WTC11 (cell line): ENCODE results near the gene ZNF740. TPM values are rescaled to one million over a fixed set of nuclear protein-coding genes. Genes with fewer than 3 reads are reported as not detected.
A peak's percentile ranks its signal among the peaks of the same experiment; 100 is the strongest.

Source experiments
- ATAC-seq: fragments of 200-7000 bp; cut with Tn5 transposase; 2 replicates; pipeline ENCODE4 v1.10.0; 2021; ENCODE audit warnings: mild to moderate bottlenecking, moderate library complexity
- CTCF ChIA-PET: fragments of 300-600 bp; sonication (Branson Sonifier 250); formaldehyde crosslinking; loops from one replicate; lab custom pipeline; 2021; ENCODE audit warnings: antibody characterized with exemption; lab: Charles Lee
- POLR2A ChIA-PET: fragments of 350-600 bp; sonication (Branson Sonifier 250); formaldehyde crosslinking; loops from one replicate; lab custom pipeline; 2021; ENCODE audit warnings: antibody characterized with exemption; lab: Charles Lee
- DNase-seq: peaks from one replicate; pipeline ENCODE4 v3.0.0; 2021; ENCODE audit warnings: low spot score
- H3K27ac Mint-ChIP-seq: 2 replicates; pipeline ENCODE4 v1.8.0; 2021; ENCODE audit warnings: mixed read lengths
- H3K27me3 Mint-ChIP-seq: 2 replicates; pipeline ENCODE4 v1.8.0; 2021; ENCODE audit warnings: low read depth, mild to moderate bottlenecking, moderate library complexity, mixed read lengths
- H3K36me3 Mint-ChIP-seq: 2 replicates; pipeline ENCODE4 v1.8.0; 2021; ENCODE audit warnings: mixed read lengths
- H3K4me1 Mint-ChIP-seq: 2 replicates; pipeline ENCODE4 v1.8.0; 2022; ENCODE audit warnings: mixed read lengths
- H3K4me3 Mint-ChIP-seq: 2 replicates; pipeline ENCODE4 v1.8.0; 2021; ENCODE audit warnings: mild to moderate bottlenecking, moderate library complexity, mixed read lengths
- H3K9me3 Mint-ChIP-seq: 2 replicates; pipeline ENCODE4 v1.8.0; 2021; ENCODE audit warnings: mixed read lengths
- ESRRA ChIP-seq: sonication (generic); formaldehyde crosslinking; IDR thresholded peaks from 2 replicates; pipeline ENCODE4 v1.8.1; 2022; ENCODE audit warnings: mild to moderate bottlenecking, missing genetic modification reagents, borderline replicate concordance
- ETV6 ChIP-seq: sonication (generic); formaldehyde crosslinking; IDR thresholded peaks from 2 replicates; pipeline ENCODE4 v1.8.1; 2022; ENCODE audit warnings: mild to moderate bottlenecking, missing genetic modification reagents
- FOXK1 ChIP-seq: sonication (generic); formaldehyde crosslinking; IDR thresholded peaks from 2 replicates; pipeline ENCODE4 v1.8.0; 2022; ENCODE audit warnings: mild to moderate bottlenecking, moderate library complexity, missing genetic modification reagents
- SP1 ChIP-seq: sonication (generic); formaldehyde crosslinking; conservative IDR thresholded peaks from 2 replicates; pipeline ENCODE4 v1.8.1; 2022; ENCODE audit warnings: missing genetic modification reagents
- ZNF219 ChIP-seq: sonication (generic); formaldehyde crosslinking; IDR thresholded peaks from 2 replicates; pipeline ENCODE4 v1.8.0; 2023; ENCODE audit warnings: missing genetic modification reagents, mild to moderate bottlenecking, borderline replicate concordance
- ZNF423 ChIP-seq: fragments of 250-450 bp; sonication (Bioruptor Pico); IDR thresholded peaks from 2 replicates; pipeline ENCODE4 v2.1.2; 2022; ENCODE audit warnings: mild to moderate bottlenecking, moderate library complexity
- total RNA-seq: library from RNA; stranded (reverse); gene quantifications from 3 replicates; pipeline ENCODE4 v1.2.3, GENCODE V29; 2021
- TF ChIP-seq, protein P1 (sequence below): sonication (generic); formaldehyde crosslinking; IDR thresholded peaks from 2 replicates; pipeline ENCODE4 v1.8.1; 2023; ENCODE audit warnings: mild to moderate bottlenecking, missing genetic modification reagents
- TF ChIP-seq, protein P2 (sequence below): sonication (generic); formaldehyde crosslinking; IDR thresholded peaks from 2 replicates; pipeline ENCODE4 v1.8.0; 2022; ENCODE audit warnings: mild to moderate bottlenecking, missing genetic modification reagents
- TF ChIP-seq, protein P3 (sequence below): sonication (generic); formaldehyde crosslinking; IDR thresholded peaks from 2 replicates; pipeline ENCODE4 v1.8.0; 2023; ENCODE audit warnings: missing genetic modification reagents, mild to moderate bottlenecking, borderline replicate concordance
- TF ChIP-seq, protein P4 (sequence below): sonication (generic); formaldehyde crosslinking; IDR thresholded peaks from 2 replicates; pipeline ENCODE4 v1.8.0; 2022; ENCODE audit warnings: mild to moderate bottlenecking, missing genetic modification reagents
- TF ChIP-seq, protein P5 (sequence below): sonication (generic); formaldehyde crosslinking; conservative IDR thresholded peaks from 2 replicates; pipeline ENCODE4 v1.8.1; 2023; ENCODE audit warnings: mild to moderate bottlenecking, low read depth, missing genetic modification reagents, moderate library complexity
- TF ChIP-seq, protein P6 (sequence below): sonication (generic); formaldehyde crosslinking; IDR thresholded peaks from 2 replicates; pipeline ENCODE4 v1.8.0; 2023; ENCODE audit warnings: mild to moderate bottlenecking, missing genetic modification reagents

ZNF740 gene
- total RNA-seq, 1 experiment from 2014 or later: 26.6 TPM

DNA sequence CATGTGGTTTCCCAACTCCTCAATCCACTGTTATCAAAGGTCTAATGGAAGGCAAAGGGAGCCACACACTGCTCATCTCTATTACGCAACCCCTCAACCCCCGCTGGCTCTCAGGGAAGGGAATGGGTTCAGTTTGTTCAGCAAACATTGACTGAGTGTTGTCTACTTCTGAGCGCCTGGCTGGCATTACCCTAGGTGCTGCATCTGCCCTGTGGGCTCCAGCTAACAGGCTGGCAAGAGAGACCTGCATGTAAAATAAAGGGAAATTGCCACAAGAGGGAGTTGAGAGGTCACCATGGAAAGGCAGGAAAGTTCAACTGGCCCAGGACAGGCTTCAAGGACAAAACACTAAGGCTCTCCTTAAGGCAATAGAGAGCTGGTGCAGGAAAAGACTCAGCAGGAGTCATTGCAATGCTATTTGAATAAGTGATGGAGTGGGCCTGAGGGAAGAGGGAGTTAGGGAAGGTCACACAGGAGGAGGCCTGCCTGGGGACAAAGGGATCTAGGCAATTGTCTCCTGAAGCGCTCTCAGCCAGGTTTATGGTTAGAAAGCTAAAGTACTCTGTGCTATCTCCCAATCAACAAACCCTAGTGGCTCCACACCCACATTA, 5.5 kb upstream of the ZNF740 start:
- ATAC-seq: peak; percentile 97
- Mint-ChIP-seq H3K4me1 (peaks cover 23% of the 10 kb centered on the region), H3K36me3 (no peaks in the 10 kb centered on the region), H3K27ac (no peak overlapping the region), H3K27me3 (peaks cover 100% of the 10 kb centered on the region), H3K9me3 (no peaks in the 10 kb centered on the region), H3K4me3 (no peak overlapping the region)
- DNase-seq: peak; percentile 63
- ChIA-PET POLR2A (interaction anchor here (1.1 to 1.3 kb wide), 2 partner anchors 15 to 108 kb away, joined by 3 to 5 read pairs; no protein-coding TSS in a partner anchor), CTCF (interaction anchor here (0.5 to 4.7 kb wide), 41 partner anchors 11 to 178 kb away, joined by 3 to 70 read pairs (median 5); partner anchors contain the start of genes AAAS, ESPL1, MYG1 and PFDN5)
- TF ChIP-seq, protein P1, sequence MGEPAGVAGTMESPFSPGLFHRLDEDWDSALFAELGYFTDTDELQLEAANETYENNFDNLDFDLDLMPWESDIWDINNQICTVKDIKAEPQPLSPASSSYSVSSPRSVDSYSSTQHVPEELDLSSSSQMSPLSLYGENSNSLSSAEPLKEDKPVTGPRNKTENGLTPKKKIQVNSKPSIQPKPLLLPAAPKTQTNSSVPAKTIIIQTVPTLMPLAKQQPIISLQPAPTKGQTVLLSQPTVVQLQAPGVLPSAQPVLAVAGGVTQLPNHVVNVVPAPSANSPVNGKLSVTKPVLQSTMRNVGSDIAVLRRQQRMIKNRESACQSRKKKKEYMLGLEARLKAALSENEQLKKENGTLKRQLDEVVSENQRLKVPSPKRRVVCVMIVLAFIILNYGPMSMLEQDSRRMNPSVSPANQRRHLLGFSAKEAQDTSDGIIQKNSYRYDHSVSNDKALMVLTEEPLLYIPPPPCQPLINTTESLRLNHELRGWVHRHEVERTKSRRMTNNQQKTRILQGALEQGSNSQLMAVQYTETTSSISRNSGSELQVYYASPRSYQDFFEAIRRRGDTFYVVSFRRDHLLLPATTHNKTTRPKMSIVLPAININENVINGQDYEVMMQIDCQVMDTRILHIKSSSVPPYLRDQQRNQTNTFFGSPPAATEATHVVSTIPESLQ: no peak
- peak; percentile 75; the same call in 1 of the 2 replicates for TF ChIP-seq FOXK1
- TF ChIP-seq ESRRA (CRISPR knock-in tag): peak; percentile 69; the same call in 1 of the 2 replicates
- peak; percentile 25; the same call in 1 of the 2 replicates for TF ChIP-seq ZNF423 (CRISPR knock-in tag)
- TF ChIP-seq, protein P2, sequence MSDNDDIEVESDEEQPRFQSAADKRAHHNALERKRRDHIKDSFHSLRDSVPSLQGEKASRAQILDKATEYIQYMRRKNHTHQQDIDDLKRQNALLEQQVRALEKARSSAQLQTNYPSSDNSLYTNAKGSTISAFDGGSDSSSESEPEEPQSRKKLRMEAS (CRISPR knock-in tag): no peak
- TF ChIP-seq, protein P3, sequence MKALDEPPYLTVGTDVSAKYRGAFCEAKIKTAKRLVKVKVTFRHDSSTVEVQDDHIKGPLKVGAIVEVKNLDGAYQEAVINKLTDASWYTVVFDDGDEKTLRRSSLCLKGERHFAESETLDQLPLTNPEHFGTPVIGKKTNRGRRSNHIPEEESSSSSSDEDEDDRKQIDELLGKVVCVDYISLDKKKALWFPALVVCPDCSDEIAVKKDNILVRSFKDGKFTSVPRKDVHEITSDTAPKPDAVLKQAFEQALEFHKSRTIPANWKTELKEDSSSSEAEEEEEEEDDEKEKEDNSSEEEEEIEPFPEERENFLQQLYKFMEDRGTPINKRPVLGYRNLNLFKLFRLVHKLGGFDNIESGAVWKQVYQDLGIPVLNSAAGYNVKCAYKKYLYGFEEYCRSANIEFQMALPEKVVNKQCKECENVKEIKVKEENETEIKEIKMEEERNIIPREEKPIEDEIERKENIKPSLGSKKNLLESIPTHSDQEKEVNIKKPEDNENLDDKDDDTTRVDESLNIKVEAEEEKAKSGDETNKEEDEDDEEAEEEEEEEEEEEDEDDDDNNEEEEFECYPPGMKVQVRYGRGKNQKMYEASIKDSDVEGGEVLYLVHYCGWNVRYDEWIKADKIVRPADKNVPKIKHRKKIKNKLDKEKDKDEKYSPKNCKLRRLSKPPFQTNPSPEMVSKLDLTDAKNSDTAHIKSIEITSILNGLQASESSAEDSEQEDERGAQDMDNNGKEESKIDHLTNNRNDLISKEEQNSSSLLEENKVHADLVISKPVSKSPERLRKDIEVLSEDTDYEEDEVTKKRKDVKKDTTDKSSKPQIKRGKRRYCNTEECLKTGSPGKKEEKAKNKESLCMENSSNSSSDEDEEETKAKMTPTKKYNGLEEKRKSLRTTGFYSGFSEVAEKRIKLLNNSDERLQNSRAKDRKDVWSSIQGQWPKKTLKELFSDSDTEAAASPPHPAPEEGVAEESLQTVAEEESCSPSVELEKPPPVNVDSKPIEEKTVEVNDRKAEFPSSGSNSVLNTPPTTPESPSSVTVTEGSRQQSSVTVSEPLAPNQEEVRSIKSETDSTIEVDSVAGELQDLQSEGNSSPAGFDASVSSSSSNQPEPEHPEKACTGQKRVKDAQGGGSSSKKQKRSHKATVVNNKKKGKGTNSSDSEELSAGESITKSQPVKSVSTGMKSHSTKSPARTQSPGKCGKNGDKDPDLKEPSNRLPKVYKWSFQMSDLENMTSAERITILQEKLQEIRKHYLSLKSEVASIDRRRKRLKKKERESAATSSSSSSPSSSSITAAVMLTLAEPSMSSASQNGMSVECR (CRISPR knock-in tag): no peak
- TF ChIP-seq ETV6: peak; percentile 88
- TF ChIP-seq, protein P4, sequence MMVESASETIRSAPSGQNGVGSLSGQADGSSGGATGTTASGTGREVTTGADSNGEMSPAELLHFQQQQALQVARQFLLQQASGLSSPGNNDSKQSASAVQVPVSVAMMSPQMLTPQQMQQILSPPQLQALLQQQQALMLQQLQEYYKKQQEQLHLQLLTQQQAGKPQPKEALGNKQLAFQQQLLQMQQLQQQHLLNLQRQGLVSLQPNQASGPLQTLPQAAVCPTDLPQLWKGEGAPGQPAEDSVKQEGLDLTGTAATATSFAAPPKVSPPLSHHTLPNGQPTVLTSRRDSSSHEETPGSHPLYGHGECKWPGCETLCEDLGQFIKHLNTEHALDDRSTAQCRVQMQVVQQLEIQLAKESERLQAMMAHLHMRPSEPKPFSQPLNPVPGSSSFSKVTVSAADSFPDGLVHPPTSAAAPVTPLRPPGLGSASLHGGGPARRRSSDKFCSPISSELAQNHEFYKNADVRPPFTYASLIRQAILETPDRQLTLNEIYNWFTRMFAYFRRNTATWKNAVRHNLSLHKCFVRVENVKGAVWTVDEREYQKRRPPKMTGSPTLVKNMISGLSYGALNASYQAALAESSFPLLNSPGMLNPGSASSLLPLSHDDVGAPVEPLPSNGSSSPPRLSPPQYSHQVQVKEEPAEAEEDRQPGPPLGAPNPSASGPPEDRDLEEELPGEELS (CRISPR knock-in tag): peak; percentile 45; the same call in 1 of the 2 replicates
- TF ChIP-seq, protein P5, sequence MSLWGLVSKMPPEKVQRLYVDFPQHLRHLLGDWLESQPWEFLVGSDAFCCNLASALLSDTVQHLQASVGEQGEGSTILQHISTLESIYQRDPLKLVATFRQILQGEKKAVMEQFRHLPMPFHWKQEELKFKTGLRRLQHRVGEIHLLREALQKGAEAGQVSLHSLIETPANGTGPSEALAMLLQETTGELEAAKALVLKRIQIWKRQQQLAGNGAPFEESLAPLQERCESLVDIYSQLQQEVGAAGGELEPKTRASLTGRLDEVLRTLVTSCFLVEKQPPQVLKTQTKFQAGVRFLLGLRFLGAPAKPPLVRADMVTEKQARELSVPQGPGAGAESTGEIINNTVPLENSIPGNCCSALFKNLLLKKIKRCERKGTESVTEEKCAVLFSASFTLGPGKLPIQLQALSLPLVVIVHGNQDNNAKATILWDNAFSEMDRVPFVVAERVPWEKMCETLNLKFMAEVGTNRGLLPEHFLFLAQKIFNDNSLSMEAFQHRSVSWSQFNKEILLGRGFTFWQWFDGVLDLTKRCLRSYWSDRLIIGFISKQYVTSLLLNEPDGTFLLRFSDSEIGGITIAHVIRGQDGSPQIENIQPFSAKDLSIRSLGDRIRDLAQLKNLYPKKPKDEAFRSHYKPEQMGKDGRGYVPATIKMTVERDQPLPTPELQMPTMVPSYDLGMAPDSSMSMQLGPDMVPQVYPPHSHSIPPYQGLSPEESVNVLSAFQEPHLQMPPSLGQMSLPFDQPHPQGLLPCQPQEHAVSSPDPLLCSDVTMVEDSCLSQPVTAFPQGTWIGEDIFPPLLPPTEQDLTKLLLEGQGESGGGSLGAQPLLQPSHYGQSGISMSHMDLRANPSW: no peak
- TF ChIP-seq ZNF219: no peak
- 0 out of 2 replicates have a peak, but pooled peaks have one; percentile 39 for TF ChIP-seq SP1 (CRISPR knock-in tag)
- TF ChIP-seq, protein P6, sequence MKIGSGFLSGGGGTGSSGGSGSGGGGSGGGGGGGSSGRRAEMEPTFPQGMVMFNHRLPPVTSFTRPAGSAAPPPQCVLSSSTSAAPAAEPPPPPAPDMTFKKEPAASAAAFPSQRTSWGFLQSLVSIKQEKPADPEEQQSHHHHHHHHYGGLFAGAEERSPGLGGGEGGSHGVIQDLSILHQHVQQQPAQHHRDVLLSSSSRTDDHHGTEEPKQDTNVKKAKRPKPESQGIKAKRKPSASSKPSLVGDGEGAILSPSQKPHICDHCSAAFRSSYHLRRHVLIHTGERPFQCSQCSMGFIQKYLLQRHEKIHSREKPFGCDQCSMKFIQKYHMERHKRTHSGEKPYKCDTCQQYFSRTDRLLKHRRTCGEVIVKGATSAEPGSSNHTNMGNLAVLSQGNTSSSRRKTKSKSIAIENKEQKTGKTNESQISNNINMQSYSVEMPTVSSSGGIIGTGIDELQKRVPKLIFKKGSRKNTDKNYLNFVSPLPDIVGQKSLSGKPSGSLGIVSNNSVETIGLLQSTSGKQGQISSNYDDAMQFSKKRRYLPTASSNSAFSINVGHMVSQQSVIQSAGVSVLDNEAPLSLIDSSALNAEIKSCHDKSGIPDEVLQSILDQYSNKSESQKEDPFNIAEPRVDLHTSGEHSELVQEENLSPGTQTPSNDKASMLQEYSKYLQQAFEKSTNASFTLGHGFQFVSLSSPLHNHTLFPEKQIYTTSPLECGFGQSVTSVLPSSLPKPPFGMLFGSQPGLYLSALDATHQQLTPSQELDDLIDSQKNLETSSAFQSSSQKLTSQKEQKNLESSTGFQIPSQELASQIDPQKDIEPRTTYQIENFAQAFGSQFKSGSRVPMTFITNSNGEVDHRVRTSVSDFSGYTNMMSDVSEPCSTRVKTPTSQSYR (CRISPR knock-in tag): 0 out of 2 replicates have a peak, but pooled peaks have one; percentile 11
